Fibroblast of pulmonary artery (primary cell): ENCODE data around the gene KPRP.

Experiments used
- DNase-seq: peaks from one replicate; pipeline ENCODE4 v3.0.0-alpha.2; 2010; ENCODE audit warnings: low read depth
- H3K4me3 ChIP-seq: replicated peaks from 2 replicates; pipeline ENCODE4 v1.5.1; 2011; ENCODE audit warnings: low read depth, mild to moderate bottlenecking, control low read depth, low read length, moderate library complexity
- TF ChIP-seq, protein P1 (sequence below): IDR thresholded peaks from 2 replicates; pipeline ENCODE4 v1.5.1; 2011; ENCODE audit warnings: mild to moderate bottlenecking, control low read depth, low read length, inconsistent platforms; ENCODE audit errors: missing control alignments

KPRP gene

DNA sequence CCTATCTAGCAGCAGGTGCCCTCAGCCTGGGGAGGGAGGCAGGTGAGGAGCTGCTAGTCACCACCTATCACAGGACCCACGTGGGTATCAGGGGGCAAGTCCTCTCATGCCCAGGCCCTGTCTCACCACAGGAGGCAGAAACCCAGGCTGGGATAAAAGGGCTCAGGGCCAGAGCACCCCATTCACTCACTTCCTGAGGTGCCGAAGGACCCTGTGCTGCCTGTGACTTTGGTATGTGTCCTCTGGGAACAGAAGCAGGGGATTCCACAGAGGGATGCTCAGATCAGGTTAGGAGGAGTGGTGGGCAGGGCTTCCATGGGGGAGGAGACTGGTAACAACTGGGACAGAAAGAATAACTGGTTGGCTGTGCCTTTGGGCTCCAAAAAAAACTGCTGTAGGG, 28.3 kb downstream of the KPRP start, which contains the start of gene LCE1E:
Gene LCE1E (plus strand): TSS at position 181 of the 400 bp plus-strand sequence. CDS start 1,043 bp downstream, outside the sequence.
- DNase-seq, result no peak
- TF ChIP-seq, protein P1, sequence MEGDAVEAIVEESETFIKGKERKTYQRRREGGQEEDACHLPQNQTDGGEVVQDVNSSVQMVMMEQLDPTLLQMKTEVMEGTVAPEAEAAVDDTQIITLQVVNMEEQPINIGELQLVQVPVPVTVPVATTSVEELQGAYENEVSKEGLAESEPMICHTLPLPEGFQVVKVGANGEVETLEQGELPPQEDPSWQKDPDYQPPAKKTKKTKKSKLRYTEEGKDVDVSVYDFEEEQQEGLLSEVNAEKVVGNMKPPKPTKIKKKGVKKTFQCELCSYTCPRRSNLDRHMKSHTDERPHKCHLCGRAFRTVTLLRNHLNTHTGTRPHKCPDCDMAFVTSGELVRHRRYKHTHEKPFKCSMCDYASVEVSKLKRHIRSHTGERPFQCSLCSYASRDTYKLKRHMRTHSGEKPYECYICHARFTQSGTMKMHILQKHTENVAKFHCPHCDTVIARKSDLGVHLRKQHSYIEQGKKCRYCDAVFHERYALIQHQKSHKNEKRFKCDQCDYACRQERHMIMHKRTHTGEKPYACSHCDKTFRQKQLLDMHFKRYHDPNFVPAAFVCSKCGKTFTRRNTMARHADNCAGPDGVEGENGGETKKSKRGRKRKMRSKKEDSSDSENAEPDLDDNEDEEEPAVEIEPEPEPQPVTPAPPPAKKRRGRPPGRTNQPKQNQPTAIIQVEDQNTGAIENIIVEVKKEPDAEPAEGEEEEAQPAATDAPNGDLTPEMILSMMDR, result no peak
- H3K4me3 ChIP-seq, result no peak within 1 kb of the TSS

DNA sequence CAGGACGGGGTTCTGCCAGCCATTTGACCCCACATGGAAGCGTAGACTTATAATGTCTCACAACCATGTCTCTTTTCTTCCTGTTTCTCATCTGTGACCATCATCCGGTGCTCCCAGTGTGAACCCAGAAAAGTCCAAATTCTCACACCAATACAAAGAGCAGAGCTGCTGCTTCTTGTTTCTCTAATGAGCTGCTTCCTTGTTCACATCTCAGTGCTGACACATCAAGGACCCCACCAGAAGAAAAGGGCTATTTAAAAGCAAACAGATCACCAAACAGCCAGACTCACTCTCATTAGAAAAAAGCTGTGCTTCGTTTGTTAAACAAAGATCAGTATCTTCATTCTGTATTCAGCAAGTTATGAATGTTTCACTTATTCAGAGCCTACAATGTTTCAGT, 37.9 kb downstream of the KPRP start:
- TF ChIP-seq, protein P1, result no peak
- H3K4me3 ChIP-seq, result no peak overlapping the region
- no peak for DNase-seq

DNA sequence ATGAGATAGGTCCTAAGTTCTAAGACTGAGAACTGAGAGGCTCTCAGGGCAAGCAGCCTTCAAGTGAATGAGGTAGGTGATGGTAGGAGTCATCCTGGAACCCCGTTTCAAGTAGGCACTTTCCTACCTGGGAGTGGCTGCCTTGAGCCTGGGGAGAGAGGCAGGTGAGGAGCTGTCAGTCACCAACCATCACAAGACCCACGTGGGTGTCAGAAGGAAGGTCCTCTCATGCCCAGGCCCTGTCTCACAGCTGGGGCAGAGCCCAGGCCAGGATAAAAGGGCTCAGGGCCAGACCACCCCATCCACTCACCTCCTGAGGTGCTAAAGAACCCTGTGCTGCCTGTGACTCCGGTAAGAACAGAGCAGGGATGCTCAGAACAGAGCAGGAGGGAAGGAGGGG, 38.6 kb downstream of the KPRP start, which contains the start of gene LCE1D:
Gene LCE1D (plus strand): TSS at position 301 of the 400 bp plus-strand sequence. CDS start 1,074 bp downstream, outside the sequence.
- no peak for DNase-seq
- no peak within 1 kb of the TSS for H3K4me3 ChIP-seq
- TF ChIP-seq, protein P1, result no peak

DNA sequence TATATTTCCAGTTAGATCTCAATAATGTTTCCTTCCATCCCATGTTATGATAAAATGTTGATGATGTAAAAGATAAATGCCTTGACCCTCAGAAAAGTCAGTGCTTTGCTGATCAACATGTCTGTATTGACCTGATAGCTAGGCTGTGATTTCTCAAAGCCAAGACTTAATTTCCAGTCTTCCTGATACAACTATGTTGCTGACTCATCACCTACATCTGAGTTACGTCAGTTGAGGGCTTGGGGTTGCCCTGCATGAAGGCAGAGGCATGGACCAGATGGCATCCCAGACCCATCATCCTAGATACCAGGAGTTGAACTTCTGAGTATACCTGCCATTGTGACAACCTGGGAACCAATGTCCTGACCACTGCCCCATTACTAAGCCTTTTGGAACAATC, 43.5 kb downstream of the KPRP start:
- DNase-seq, result no peak
- H3K4me3 ChIP-seq, result no peak overlapping the region

DNA sequence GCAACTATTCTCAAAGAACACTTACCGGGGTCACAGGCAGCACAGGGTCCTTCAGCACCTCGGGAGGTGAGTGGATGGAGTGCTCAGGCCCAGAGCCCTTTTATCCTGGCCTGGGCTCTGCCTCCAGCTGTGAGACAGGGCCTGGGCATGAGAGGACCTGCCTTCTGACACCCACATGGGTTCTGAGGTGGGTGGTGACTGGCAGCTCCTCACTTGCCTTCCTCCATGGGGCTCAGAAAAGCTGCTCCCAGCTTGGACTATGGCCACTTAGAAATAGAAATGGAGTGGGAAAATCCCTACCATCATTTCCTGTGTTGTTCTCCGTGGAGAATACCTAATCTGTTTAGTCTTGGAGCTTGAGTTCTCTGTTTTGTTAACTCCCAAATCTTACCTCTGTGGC, 48.8 kb downstream of the KPRP start, which contains the start of gene LCE1C:
Gene LCE1C (minus strand): TSS at position 76 of the 400 bp plus-strand sequence. CDS start 1,173 bp downstream, outside the sequence.
- TF ChIP-seq, protein P1, result no peak
- DNase-seq, result no peak
- H3K4me3 ChIP-seq, result no peak within 1 kb of the TSS

More for the DNA sequence above, 43.5 kb downstream of the KPRP start:
- TF ChIP-seq, protein P1, result no peak

DNA sequence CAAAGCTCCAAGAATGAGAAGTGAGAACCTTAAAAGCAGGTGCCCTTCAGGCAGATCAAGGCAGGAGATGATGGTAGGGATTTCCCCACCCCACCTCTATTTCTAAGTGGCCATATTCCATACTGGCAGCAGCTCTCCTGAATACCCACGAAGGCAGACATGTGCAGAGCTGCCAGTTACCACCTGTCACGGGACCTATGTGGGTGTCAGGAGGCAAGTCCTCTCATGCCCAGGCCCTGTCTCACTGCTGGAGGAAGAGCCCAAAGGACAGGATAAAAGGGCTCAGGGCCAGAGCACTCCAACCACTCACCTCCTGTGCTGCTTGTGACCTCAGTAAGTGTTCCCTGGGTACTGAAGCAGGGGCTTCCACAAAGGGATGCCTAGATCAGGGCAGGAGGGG, 53.2 kb downstream of the KPRP start:
- TF ChIP-seq, protein P1, result no peak
- no peak overlapping the region for H3K4me3 ChIP-seq
- DNase-seq, result no peak
